ENCODE data around the gene INS. TPM values are rescaled to one million over a fixed set of nuclear protein-coding genes. Genes with fewer than 3 reads are reported as not detected.
"Not testable (repeated sequence)": the region's sequence is repeated elsewhere in the genome, so short reads cannot be mapped to it uniquely, and the experiment has no call there.

INS gene
- total RNA-seq, 1 donor: not detected

DNA sequence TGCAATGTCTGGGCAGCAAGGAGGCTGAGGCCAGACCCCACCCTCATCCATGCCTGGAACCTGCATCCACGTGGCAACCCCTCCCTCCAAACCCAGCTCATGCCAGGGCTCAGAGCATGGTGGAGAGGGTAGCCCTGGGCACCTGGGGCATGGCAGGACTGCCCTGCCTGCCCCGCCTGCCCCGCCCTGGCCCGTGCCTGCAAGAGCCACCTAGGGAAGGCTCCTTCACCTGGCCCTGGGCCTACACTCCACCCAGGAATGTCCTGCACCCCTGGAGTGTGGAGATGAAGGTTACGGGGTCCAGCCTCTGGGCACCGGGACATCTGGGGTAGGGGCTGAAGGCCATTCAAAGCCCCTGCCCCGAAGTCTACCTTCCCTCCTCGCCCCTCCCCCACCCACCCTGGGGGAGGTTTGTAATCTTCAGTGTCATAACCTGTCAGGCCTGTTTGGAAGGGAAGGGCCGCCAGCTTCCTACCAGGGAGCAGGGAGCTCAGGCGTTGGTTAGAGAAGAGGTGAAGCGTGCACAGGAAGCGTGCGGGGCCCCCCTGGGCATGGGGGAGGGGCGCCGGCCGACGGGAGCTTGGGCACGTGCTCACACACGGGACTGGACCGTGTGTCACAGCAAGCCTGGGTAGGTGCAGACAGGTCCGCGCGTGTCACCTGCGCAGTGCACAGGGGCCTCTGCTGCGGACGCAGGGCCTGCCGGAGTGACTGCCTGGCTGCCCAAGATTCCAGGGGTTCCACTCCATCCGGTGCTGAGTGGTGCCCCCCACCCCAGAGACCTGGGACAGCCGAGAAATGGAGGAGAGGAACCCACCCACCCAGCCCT lies 41.3 kb upstream of the INS start:
- Histone ChIP-seq H3K9me3 (ENCODE audit: low read depth, low read length) (no peaks in the 10 kb centered on the region), H3K4me3 (ENCODE audit: low read length) (no peak overlapping the region), H3K4me1 (ENCODE audit: insufficient read depth, low read length) (no peaks in the 10 kb centered on the region), H3K27me3 (ENCODE audit: insufficient read depth, low read length) (no peaks in the 10 kb centered on the region)

DNA sequence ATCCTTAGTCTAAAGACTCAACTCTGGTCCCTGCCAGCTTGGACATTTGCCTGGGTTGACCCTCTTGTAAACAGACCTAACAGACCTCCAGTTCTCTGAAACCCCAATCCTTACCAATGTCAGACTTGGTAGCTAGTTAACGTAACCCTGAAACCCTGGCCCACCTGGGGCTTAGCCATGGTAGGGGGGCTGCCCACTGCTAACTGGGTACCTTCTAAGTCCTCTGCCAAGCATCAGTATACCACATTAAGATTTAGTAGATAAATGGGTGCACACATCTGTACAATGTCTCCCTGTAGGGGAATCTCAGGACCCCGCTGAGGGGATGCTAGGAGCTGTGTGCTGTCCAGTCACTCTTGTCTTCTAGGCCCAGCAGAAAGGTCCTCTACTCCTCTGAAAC lies 40.5 kb upstream of the INS start:
- H3K9me3 ChIP-seq (ENCODE audit: low read depth, low read length): no peaks in the 10 kb centered on the region
- H3K27me3 ChIP-seq (ENCODE audit: insufficient read depth, low read length): no peaks in the 10 kb centered on the region
- H3K4me3 ChIP-seq (ENCODE audit: low read length): no peak overlapping the region
- H3K4me1 ChIP-seq (ENCODE audit: insufficient read depth, low read length): no peaks in the 10 kb centered on the region

DNA sequence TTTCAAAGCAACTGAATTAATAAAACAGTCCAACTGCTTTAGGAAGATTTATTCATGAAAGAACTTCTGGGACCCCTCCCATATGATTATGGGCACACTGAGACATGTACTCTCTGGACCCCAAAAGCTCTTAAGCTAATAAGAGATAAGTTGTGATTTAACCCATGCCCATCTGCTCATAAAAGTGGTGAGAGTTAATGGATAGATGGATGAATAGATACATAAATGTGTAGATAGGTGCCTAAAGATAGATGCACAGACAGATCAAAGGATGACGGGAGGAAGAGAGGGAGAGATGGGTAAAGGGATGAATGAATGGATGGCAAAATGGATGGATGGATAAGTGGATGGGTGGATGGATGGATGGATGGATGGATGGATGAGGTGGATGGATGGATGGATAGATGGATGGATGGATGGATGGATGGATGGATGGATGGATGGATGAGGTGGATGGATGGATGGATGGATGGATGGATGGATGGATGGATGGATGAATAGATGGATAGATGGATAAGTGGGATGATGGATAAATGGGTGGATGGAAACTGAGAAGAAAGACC lies 40.0 kb upstream of the INS start:
- Histone ChIP-seq H3K27me3 (ENCODE audit: insufficient read depth, low read length) (no peaks in the 10 kb centered on the region), H3K9me3 (ENCODE audit: low read depth, low read length) (no peaks in the 10 kb centered on the region), H3K4me1 (ENCODE audit: insufficient read depth, low read length) (no peaks in the 10 kb centered on the region), H3K4me3 (ENCODE audit: low read length) (no peak overlapping the region)

DNA sequence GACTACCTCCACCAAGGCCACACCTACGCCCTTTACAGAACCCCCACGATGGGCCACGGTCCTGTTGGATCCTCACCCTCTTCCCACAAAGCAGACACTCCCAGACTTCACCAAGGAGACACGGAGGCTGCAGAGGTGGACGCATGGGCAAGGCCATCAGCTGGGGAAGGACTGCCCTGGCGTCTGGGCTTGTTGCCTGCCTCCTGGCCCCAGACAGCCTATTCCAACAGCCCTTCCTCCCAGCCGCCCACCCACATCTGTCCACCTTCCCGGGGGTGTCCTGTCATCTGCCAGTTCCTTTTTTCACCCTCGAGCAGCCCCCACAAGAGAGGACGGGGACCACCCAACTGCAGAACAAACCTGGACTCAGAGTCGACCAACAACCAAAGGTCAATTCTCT lies 39.5 kb upstream of the INS start:
- H3K27me3 ChIP-seq (ENCODE audit: insufficient read depth, low read length): no peaks in the 10 kb centered on the region
- H3K9me3 ChIP-seq (ENCODE audit: low read depth, low read length): no peaks in the 10 kb centered on the region

DNA sequence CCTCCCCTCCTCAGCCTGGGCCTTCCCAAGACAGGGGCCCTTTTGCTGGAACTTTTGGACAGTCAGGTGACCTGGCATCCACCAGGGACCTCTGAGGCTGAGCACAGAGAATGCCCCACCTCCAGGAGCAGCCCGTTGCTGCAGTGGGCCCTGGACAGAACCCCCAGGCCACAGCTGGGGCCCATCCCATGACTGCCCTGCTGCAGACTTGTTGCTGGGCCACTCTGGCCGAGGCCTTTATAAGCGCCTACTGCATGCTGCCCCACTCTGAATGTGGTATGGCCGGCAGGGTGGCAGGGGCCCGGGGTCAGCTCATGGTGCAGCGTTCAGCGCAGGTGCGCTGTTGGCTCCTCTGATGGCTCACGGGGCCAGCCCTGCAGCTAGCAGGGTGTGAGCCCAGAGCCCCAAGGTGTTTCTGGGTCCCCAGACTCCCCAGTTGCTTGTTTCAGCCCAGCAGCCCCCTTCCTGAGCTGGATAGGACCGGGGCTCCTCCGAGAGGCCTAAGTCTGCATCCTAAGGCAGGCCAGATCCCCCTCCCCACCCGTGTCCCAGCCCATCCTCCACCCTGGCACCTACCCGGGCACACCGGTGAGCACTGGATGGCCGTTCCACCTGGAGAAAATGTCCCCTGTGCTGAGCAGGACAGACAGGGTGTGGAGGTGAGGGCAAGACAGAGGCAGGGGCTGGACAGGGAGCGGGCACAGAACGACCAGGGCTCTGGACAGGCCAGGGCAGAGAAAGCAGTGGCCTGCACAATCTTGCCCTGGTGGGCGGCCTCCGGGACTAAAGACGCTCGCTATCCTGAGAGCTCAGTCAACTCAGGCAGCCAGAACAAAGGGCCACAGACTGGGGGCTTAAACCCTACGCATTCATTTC lies 38.7 kb upstream of the INS start:
- no peaks in the 10 kb centered on the region for H3K4me1 ChIP-seq (ENCODE audit: insufficient read depth, low read length)
- H3K27me3 ChIP-seq (ENCODE audit: insufficient read depth, low read length): no peaks in the 10 kb centered on the region

More for the DNA sequence above, 39.5 kb upstream of the INS start:
- no peaks in the 10 kb centered on the region for H3K4me1 ChIP-seq (ENCODE audit: insufficient read depth, low read length)
- no peak overlapping the region for H3K4me3 ChIP-seq (ENCODE audit: low read length)

DNA sequence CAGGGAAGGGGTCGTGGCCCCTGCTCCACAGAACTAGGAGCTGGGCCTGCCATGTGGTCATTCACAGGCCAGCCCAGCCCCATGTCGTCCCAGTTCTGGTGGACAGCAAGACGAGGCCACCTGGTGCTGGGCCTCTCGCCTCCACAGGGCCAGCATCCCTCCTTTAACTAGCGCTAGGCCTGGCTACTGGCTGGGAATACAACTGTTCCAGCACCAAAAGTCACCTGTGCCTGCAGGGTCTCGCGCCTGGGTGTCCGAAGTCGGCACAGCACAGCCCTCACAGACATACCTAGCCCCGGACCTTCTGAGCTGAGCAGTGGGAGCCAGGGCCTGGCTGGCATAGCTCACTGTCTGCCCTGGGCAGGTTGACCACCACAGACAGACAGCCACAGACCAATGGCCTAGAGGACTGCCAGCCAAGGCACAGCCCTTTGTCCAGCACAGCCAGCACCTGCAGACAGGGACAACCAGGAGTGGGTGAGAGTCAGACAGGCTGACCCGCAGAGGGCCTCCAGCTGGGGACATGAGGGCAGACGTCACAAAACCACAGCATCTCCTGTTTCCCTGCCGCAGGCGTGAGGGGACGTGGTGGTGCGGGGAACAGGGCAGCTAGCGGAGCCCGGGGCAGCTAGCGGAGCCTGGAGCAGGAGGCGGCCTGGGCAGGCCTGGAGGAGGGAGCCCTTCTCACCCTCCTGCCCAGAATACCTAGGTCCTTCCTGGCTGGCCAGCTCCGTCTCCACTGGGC lies 37.8 kb upstream of the INS start:
- no peak overlapping the region for H3K4me3 ChIP-seq (ENCODE audit: low read length)
- no peaks in the 10 kb centered on the region for H3K9me3 ChIP-seq (ENCODE audit: low read depth, low read length)
- no peaks in the 10 kb centered on the region for H3K4me1 ChIP-seq (ENCODE audit: insufficient read depth, low read length)
- H3K27me3 ChIP-seq (ENCODE audit: insufficient read depth, low read length): no peaks in the 10 kb centered on the region

More for the DNA sequence above, 38.7 kb upstream of the INS start:
- H3K4me3 ChIP-seq (ENCODE audit: low read length): no peak overlapping the region
- no peaks in the 10 kb centered on the region for H3K9me3 ChIP-seq (ENCODE audit: low read depth, low read length)

DNA sequence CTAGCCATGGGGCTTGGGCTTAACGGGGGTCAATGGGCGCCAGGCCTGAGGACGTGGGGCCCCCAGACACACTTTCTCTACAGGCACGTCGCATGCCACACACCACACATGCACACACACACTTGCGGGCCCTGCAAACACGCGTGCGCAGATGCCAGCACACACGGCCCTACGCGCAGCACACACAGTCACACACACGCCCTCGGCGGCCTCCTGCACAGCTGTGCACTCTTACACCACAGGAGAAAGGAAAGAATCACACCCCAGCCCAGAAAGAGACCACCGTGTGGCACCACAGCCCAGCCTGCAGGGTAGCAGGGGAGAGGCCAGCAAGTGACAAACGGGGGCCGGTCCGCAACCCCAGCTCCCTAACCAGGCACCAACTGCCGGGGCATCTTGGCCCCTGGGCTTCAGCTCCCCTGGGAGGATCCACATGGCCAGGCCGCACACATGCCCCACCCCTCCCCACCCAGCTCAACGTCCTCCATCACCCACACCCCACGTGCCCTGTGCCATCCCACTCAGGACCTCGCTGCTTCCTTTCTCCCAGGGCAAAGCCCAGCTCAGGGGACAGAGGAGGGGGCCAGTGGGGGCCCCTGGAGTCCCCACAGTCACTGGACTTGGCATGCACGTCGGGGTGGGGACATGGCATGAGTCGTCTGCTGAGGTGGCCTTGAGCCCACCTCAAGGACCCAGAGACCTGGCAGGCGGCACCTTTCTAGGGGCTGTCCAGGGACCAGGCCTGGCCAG lies 36.9 kb upstream of the INS start:
- Histone ChIP-seq H3K9me3 (ENCODE audit: low read depth, low read length) (no peaks in the 10 kb centered on the region), H3K4me1 (ENCODE audit: insufficient read depth, low read length) (no peaks in the 10 kb centered on the region), H3K4me3 (ENCODE audit: low read length) (no peak overlapping the region), H3K27me3 (ENCODE audit: insufficient read depth, low read length) (no peaks in the 10 kb centered on the region)

DNA sequence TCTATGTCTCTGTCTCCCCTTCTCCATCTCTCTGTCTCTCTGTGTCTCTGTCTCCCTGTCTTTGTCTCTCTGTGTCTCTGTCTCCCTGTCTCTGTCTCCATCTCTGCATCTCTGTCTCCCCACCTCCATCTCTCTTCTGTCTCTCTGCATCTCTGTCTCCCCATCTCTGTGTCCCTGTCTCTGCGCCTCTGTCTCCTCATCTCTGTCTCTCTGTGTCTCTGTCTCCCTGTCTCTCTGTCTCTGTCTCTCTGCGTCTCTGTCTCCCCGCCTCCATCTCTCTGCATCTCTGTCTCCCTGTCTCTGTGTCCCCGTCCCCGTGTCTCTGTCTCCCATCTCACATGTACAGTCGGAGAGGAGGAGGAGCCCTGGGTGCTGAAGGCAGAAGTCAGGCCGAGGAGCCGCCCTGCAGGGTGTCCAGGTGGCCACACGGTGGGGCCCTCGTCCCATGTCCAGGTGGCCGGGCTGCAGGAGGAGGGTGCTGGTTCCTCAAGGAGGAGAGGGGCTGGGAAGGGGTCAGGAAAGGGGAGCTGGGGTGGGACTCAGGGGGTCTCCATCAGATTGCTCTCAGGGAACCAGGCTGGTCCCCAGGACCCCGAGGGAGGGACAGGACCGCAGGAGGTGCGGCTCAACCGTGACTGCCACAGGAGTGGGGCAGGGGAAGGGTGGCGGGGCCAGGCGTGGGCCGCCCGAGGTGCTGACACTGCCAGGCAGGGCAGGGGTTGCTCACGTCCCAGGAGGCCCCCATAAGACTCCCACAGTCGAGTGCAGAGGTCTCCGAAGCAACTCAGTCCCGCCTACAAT lies 36.2 kb upstream of the INS start:
- Histone ChIP-seq H3K9me3 (ENCODE audit: low read depth, low read length) (no peaks in the 10 kb centered on the region), H3K4me3 (ENCODE audit: low read length) (no peak overlapping the region), H3K27me3 (ENCODE audit: insufficient read depth, low read length) (no peaks in the 10 kb centered on the region), H3K4me1 (ENCODE audit: insufficient read depth, low read length) (peaks cover 3% of the 10 kb centered on the region)

DNA sequence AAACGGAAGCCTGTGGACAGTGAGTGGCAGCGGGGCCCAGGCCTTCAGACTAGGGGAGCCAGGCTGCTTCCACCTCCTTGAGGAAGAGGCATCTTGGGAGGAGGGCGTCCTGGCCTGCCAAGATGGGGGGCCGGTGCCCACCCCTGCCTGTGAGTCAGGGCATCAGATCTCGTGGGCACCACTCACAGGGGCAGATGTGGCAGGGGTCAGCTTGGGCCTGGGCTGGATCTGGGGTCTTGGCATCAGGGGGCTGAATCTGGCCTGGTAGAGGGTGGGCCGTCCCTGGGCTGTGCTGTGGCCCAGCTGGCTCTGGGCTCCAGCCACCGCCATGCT lies 34.7 kb upstream of the INS start:
- H3K9me3 ChIP-seq (ENCODE audit: low read depth, low read length): no peaks in the 10 kb centered on the region
- peaks cover 17% of the 10 kb centered on the region for H3K4me1 ChIP-seq (ENCODE audit: insufficient read depth, low read length)
- H3K4me3 ChIP-seq (ENCODE audit: low read length): no peak overlapping the region
- H3K27me3 ChIP-seq (ENCODE audit: insufficient read depth, low read length): no peaks in the 10 kb centered on the region

DNA sequence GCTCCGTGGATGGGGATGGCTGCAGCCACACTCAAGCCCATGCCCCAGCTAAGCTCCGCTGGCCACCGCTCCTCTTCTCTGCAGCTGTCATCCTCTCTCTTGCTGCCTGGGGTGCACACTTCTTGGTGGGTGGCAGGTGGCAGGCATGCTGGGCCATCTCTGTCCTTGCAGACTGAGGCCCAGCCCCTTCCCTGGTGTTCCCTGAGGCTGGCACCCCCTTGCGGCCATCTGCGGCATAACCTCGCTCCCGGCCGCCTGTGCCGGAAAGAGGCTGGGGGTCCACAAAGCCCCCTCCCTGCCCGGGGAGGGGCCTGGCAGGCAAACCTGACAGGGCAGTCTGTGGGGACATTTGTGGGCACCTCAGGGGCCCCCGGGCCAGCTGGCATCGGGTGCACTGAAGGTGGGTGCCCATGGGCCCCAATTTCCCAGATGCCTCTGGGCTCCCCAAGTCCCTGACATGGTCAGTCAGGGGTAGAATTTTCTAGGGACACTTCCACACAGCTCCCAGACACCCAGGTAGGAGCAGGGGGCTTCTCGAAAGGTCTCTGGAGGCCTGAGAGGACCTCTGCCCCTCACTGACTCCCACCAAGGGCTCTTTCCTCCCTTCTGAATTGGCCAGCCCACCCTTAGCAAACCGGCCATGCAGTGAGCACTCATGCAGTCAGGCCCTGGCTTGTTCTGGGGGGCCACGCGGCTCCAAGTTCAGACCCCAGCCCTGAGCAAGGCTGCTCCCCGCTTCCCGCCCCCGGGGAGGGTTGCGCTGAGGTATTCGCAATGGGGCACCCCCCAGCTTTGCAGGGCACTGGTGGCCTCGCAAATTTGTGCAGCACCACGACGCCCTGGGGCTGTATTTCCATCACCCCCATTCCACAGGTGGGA lies 34.1 kb upstream of the INS start:
- Histone ChIP-seq H3K27me3 (ENCODE audit: insufficient read depth, low read length) (no peaks in the 10 kb centered on the region), H3K4me1 (ENCODE audit: insufficient read depth, low read length) (peaks cover 20% of the 10 kb centered on the region), H3K9me3 (ENCODE audit: low read depth, low read length) (no peaks in the 10 kb centered on the region), H3K4me3 (ENCODE audit: low read length) (no peak overlapping the region)

DNA sequence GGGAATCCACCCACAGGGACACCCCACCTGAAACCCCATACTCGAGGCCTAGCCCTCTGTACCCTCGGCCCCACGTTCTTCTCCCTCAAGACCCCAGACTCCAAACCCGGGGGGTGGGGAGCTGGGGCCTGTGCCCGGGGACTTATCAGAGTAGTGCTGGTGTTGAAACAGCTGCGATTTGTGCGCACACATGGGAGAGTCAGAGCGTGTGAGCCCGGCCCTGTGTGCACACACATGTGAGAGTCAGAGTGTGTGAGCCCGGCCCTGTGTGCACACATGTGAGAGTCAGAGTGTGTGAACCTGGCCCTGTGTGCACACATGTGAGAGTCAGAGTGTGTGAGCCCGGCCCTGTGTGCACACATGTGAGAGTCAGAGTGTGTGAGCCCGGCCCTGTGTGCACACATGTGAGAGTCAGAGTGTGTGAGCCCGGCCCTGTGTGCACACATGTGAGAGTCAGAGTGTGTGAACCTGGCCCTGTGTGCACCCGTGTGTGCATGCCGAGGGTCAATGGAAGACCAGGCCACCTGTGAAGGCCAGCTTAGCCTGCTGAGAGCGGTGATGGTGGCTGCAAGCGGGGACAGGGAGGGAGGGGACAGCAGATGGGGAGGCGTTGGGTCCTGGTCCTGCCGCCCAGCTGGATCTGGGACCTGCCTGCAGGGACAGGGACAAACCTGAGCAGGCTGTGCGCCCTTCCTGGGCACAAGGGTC lies 33.0 kb upstream of the INS start:
- H3K4me1 ChIP-seq (ENCODE audit: insufficient read depth, low read length): peaks cover 20% of the 10 kb centered on the region
- H3K9me3 ChIP-seq (ENCODE audit: low read depth, low read length); H3K4me3 ChIP-seq (ENCODE audit: low read length); H3K27me3 ChIP-seq (ENCODE audit: insufficient read depth, low read length): not testable (repeated sequence)

DNA sequence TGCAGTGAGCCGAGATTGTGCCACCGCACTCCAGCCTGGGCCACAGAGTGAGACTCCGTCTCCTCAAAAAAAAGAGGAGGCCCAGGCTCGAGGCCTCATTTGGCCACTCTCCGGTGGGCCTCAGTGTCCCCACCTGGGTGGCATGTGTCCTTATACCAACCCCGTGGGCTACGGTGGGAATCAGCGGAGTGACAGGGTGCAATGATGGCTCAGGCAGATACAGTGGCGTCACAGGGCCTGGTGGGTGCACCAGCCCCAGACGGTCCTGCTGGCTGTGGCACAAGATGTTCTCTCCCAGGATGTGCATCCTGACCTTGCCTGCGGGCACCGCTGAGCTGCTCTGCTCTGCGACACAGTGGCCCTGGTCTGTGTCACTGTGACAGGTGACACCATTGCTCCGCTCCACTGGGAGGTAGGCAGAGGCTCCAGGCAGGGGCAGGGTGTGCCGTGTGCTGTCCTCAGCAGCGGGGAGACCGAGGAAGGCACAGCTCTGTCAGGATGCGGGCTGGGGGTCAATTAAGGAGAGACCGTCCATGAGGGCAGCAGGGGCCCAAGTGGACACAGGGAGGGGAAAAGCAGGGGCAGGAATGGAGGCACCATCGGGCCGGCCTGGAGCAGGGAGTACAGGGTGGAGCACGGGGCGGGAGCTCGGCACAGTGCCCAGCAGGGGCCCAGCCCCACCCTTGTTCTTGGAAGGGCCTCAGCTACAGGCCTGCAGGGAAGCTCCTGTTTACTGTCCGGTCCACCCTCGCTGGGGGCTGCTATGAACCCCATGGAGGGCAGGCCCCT lies 32.3 kb upstream of the INS start:
- Histone ChIP-seq H3K27me3 (ENCODE audit: insufficient read depth, low read length) (no peaks in the 10 kb centered on the region), H3K4me1 (ENCODE audit: insufficient read depth, low read length) (peaks cover 20% of the 10 kb centered on the region), H3K9me3 (ENCODE audit: low read depth, low read length) (no peaks in the 10 kb centered on the region), H3K4me3 (ENCODE audit: low read length) (no peak overlapping the region)
